Heart left ventricle (tissue), 13 donors: Measurements from ENCODE around the gene GALR3.

Experiments used
- CTCF ChIP-seq, 12 donors: fragments of 200-600 bp; sonication (generic) in 4 of 12; IDR thresholded peaks; one replicate each; pipeline versions ENCODE4 v1.5.0 to v1.8.0; 2018 to 2022; ENCODE audit warnings: antibody characterized with exemption in 12 of 12, mild to moderate bottlenecking in 5 of 12
- POLR2A ChIP-seq, 2 donors: fragments of 450-650 bp; IDR thresholded peaks; one replicate each; pipeline ENCODE4 v1.6.1; 2017; ENCODE audit warnings: antibody characterized with exemption in 2 of 2, mild to moderate bottlenecking in 2 of 2, moderate library complexity in 2 of 2
- donor health status: ischemic (EF 13 %, LVEDD 7.1; RV severe dilation, severe dysfunction).
- donor health status: DM: no; HTN: yes; CAD: no.
- donor health status: DM: no; HTN: no; CAD: no.
- donor health status: ischemic (EF 25% LVEDD 6.9; RV normal size, moderate dysfunction).
- donor health status: ischemic (EF 25% LVEDD 5.7; RV mildly dilated, moderate dysfunction).
- donor health status: ischemic (EF 35%, LVEDD 5.7; RV mildly dilated, moderate dysfunction).
- donor health status: nonischemic (EF 11% LVEDD 7.7; RV severe dilation, severe dysfunction).
- donor health status: DM: yes; HTN: yes; CAD: no.
- donor health status: PGD.
- donor health status: ischemic (EF 29% LVEDD 5.4; RV normal size, mild dysfunction).
- donor health status: nonischemic (EF 23%, LVEDD 6.1; RV moderate dilation, normal function).

- TF ChIP-seq CTCF (IDR thresholded peaks at IDR 0.05) (no peak), POLR2A (IDR thresholded peaks at IDR 0.05) (no peak)
Measured at GRCh38 chr22:37812869-37813678, 10.1 kb upstream of the GALR3 start.
